NCI-H345 treated with DMSO at 0.1 percent for 48 hours (cell line): ENCODE measurements around the gene TAAR2.
A peak's percentile ranks its signal among the peaks of the same experiment; 100 is the strongest.
"Not testable (repeated sequence)": the region's sequence is repeated elsewhere in the genome, so short reads cannot be mapped to it uniquely, and the experiment has no call there.

Source experiments
- DNase-seq: peaks from one replicate; lab custom pipeline; 2025; ENCODE audit not compliant: unreplicated experiment; lab: John Stamatoyannopoulos, UW

TAAR2 gene, protein sequence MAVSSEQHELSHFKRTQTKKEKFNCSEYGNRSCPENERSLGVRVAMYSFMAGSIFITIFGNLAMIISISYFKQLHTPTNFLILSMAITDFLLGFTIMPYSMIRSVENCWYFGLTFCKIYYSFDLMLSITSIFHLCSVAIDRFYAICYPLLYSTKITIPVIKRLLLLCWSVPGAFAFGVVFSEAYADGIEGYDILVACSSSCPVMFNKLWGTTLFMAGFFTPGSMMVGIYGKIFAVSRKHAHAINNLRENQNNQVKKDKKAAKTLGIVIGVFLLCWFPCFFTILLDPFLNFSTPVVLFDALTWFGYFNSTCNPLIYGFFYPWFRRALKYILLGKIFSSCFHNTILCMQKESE

DNA sequence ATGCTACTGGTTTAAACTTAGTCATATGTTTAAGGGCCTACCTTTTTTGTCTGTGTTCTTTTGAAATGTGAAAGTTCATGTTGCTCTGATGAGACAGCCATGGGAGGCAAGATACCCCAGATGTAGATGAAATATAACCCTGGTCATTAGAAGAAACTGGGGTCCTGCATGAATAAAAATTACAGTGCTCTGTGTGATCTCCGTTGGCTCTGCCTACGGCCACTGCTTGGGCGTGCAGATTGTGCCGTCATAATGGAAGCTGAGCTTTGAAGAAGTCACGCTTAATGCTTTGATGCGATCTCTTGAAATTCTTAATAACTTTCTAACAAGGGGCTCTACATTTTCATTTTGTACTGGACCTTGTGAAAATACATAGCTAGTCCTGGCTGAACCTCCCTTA is at the start of gene TAAR2:
TSS of gene TAAR2 (minus strand) at position 101 of the 400 bp plus-strand sequence. CDS start at position 101, 0 bp downstream.
- DNase-seq = no peak

DNA sequence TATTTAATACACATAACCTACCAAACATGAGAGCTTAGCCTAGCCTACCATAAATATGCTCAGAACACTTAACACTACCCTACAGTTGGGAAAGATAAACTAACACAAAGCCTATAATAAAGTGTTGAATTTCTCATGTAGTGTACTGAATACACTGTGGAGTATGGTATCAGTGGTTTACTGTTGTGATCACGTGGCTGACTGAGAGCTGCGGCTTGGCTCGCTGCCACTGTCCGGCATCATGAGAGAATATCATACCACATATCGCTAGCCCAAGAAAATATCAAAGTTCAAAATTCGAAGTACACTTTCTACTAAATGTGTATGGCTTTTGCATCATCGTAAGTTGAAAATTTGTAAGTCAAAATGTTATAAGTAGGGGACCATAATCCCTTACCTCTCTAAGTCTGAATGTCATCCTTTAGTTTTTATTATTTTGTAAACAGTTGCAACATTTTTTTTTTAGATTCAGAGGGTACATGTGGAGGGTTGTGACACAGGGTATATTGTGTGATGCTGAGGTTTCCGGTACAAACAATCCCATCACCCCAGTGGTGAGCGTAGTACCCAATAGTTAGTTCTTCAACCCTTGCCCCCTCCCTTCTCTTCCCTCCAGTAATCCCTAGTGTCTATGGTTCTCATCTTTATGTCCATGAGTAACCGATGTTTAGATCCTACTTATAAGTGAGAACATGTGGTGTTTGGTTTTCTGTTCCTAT is 49.5 kb upstream of the TAAR2 start:
- DNase-seq = no peak

DNA sequence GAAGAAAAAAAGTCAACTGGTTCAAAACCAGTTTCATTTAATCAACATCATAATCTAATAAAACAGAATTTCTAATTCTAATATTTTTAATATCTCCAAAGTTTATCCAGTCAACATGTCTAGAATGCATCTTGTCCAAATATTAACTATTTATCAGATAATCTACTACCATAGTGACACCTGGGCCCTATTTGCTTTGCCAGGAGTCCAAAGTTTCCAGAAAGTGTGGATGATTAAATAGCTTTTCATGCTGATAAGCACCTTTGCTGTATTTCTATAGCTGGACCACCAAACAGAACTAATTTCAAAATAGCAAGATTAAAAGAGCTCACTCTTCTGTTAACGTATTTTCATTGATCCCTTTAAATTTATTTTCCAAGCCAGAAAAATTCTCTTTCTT is 47.2 kb upstream of the TAAR2 start:
- no peak for DNase-seq

DNA sequence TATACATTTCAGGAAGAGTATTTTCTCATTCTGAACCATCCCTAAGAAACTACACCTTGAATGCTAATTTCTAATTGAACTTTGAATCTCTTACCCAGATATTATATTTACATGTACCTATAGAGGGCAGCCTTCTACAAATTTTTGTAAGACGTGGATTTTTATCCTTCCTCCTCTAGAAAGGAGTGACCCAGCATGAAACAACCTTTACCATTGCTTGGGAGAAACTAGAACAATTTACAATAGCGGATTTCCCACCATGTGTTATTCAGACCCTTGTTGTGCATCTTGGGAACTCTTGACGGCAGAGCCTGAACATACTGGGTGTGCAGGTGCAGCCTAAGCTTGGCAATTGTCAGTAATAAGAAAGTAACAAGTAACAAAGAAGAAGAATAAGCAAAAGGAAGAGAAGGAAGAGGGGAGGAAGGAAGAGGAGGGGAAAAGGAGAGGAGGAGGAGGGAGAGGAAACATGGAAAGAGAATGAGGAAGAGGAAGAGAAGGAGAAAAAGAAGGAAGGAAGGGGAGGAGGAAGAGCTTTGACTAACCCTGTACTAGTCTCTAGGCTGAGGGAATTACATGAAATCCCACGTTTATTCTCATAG is 45.7 kb upstream of the TAAR2 start:
- peak; percentile 13 for DNase-seq

DNA sequence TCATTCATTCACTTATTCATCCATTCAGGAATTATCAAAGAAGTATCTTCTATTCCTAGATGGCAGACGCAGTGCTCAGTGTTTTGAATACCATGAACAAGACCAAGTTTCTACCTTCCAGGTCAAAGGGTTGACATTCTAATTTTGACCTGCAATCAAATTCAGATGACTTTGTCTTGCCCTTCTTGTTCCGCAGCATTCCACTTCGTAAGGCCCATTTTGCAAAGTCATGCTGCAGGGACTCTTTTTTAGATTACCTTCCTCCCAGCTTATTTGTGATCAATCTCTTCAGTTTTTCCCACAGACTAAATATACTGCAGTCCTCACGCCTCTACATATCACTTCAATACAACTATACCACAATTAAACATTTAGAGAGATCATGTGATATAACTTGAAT is 42.0 kb upstream of the TAAR2 start:
- DNase-seq = no peak

DNA sequence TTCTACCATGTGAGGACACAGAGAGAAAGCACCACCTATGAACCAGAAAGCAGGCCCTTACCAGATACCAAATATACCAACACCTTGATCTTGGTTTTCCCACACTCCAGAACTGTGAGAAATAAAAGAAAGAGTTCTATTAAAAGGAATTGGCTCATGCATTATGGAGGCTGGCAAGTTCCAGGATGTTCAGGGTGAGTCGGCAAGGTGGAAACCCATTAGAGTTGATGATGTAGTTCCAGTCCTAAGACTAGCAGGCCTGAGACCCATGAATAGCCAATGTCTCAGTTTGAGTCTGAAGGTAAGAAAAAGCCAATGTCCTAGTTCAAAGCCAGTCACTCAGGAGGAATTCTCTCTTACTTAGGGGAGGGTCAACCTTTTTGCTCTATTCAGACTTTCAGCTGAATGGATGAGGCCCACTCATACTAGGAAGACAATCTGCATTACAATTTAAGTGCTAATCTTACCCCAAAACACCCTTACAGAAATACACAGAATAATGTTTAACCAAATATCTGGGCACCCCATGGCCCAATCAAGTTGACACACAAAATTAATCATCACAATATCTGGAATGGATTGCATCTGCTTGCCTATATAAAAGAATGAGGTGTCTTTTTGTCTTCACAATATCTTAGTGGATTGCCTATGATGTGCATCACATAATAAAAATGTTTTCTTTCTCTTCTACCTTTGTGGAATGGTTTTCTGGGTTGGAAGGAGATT is 40.4 kb upstream of the TAAR2 start:
- DNase-seq = no peak

DNA sequence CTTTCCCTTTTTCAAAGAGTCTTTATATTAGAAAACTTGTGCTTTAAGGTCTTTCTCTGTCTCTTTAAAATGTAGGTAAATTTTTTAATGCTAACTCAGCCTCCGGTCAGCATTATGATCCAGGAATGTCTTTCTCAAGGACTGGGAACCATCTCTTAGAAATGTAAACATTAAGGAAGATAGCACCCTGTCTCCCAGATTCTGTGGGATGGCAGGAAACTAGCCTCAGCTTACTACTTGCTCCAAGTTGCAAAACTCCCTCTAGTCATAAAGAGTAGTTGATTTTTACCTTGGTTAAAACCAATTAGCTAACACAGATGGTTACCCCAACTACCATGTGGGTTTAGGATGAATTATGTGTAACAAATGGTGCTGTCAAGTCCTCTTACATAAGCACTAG is 39.6 kb upstream of the TAAR2 start:
- DNase-seq = no peak

DNA sequence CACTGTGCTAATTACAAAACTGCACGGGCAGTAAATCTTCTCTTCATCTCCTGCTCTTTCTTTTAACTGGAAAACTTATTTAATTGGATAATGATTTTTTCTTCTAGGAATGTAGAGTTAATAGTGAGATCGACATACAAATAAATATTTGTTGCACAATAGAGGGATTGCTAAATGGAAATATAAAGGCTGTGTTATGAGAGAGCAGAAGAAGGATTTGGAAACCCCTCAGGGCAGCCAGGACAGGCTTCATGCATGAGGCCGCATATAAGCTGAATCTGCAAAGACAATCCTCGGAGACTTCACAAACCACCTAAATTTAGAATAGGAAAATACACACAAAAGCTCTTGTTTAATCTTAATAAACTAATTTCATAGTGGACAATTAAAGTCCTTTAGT is 37.8 kb upstream of the TAAR2 start:
- DNase-seq = no peak

DNA sequence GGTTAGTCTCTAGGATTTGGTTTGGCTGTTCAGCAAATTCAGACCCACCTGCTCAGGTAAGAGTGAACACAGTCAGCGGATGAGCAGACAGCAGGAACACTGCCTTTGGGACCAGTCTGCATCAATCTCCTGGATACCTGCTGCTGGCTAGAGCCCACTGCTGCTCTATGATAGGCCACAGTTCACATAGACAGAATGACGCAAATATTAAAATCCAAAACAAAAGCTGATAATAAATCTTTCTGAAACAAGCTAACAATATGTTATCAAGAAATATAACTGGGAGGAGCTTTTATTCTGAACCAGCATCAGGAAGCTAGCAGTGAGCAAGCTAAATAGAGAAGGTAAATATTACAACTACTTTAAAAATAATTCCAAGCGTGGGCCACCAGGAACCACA is 35.0 kb upstream of the TAAR2 start, which contains the start of gene TAAR1:
TSS of gene TAAR1 (minus strand) at position 101 of the 400 bp plus-strand sequence. CDS start 13,179 bp downstream, outside the sequence.
- DNase-seq = no peak

DNA sequence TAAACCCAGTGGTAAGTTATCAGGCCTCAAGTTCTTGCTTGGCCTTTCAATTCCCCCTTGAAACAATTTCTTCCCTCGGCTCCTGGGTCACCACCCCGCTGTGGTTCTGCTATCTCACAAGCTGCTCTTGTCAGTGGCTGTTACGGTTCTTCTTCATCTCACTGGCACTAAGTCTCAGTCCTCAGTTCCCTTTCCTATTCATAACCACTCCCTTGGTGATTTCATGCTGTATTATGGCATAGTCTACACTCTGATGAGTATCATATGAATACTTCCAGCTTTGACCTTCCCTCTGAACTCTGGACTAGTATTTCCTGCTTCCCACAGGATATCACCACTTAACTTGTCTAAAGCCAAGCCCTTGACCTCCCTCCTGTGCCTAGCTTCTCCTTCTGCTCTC is 27.0 kb upstream of the TAAR2 start:
- no peak for DNase-seq

DNA sequence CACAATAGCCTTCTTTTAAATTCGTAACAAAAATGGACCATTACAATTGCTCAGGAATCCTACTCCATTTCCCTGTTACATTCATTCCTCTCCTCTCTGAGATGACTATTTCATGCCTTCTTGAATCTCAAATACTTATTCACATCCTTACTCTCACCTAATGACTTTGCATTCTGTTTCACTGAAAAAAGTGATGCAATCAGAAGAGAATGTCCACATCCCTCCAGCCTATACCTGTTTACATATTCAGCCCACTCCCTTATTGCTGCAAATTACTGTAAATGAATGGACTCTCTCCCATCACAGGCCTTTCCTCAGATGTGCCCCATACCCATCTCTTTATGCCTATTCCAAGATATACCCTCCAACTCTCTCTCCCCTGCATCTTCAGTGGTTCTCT is 26.4 kb upstream of the TAAR2 start:
- no peak for DNase-seq

DNA sequence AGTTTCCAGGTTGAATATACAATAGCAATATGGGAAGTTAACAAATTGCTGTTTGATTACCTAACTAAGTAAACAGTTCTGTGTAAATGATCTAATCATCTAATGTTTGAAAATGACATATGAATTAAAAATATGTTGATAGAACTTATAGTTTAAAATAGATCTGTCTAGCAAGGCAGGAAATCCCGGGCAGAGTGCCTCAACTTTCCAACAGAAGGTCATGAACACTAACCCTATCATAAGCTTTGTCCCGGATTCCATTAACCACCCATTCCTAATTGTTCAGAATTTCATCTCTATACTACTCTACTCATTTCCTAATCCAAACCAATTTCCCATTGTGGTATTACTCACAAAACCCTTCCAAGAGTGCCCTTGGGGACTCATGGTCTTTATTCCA is 24.8 kb upstream of the TAAR2 start:
- DNase-seq = no peak

DNA sequence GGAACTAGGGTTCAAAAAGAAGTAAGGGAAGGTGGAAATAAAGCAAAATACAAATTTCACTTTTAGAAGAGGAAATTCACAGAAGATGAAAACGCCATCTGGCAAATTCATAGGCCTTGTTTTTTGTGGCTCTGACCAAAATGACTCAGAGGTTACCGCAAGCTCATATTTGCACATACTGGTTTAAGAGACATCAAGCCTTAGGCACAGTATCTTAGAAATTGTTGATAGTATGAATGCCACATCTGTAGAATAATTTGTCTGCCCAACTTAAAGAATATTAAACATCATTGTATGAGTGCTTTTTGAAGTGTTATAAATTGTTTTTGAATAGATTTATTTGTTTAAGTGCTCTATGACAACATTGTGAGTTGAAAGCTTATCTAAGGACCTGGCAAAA is 24.3 kb upstream of the TAAR2 start:
- no peak for DNase-seq

DNA sequence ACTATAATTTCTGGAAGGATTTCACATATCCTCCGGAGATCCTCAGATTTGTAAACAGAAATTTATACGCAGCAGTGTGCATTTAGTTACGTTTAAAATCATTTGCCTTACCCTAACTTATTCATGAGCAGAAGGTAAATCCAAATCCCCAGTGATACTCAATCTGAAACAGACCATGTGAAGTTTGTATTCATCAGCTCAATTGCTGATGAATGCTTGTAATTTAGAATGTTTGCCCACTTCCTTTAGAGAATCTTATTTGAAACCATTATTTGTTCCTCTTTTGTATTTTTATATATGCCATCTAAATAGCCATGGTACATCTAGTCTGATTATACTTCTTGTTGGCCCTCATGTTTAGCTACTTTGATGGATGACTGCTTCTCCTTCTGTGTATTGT is 19.5 kb upstream of the TAAR2 start:
- DNase-seq = no peak

DNA sequence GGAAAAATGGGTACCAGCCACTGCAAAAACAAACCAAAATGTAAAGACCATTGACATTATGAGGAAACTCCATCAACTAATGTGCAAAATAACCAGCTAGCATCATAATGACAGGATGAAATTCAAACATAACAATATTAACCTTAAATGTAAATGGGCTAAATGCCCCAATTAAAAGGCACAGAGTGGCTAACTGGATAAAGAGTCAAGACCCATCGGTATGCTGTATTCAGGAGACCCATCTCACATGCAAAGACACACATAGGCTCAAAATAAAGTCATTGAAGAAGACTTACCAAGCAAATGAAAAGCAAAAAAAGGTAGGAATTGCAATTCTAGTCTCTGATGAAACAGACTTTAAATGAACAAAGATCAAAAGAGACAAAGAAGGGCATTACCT is 13.1 kb upstream of the TAAR2 start:
- not testable (repeated sequence) for DNase-seq

DNA sequence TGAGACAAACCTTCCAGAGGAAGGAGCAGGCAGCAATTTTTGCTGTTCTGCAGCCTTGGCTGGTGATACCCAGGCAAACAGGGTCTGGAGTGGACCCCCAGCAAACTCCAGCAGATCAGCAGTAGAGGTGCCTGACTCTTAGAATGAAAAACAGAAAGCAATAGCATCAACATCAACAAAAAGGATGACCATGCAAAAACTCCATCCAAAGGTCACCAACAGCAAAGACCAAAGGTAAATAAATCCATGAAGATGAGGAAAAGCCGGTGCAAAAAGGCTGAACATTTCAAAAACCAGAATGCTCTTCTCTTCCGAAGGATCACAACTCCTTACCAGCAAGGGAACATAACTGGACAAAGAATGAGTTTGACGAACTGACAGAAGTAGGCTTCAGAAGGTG is 11.8 kb upstream of the TAAR2 start:
- DNase-seq = not testable (repeated sequence)

DNA sequence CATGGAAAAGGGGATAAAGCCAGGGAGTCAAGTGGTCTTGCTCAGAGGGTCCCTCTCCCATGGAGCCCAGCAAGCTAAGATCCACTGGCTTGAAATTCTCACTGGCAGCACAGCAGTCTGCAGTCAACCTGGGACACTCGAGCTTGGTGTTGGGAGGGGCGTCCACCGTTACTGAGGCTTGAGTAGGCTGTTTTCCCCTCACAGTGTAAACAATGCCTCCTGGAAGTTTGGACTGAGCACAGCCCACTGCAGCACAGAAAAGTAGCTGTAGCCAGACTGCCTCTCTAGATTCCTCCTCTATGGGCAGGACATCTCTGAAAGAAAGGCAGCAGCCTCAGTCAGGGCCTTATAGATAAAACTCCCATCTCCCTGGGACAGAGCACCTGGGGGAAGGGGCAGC is 11.2 kb upstream of the TAAR2 start:
- not testable (repeated sequence) for DNase-seq

DNA sequence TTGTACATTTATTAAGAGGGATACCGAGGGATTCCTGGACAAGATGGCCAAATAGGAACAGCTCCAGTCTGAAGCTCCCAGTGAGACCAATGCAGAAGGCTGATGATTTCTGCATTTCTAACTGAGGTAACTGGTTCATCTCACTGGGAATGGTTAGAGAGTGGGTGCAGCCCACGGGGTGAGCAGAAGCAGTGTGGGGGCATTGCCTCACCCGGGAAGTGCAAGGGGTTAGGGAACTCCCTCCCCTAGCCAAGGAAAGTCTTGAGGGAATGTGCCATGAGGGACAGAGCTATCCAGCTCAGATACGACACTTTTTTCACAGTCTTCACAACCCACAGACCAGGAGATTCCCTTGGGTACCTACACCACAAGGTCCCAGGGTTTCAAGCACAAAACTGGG is 10.7 kb upstream of the TAAR2 start:
- no peak for DNase-seq

DNA sequence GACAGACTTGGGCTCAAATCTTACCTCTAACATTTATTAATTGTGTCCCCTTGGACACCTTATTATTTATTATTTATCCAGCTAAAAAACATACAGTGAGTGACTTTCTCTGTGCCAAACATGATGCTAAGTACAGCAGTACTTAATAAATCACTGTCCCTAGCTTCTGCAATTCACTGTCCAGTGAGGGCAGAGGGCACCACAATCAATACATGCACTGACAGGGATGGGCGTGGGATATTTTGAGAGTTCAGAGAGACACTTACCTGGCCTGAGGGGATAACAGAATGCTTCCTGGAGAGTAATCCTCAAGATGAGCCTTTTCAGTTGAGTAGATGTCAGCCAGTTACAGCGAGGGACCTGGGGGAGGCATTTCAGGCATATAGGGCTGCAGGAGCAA is 9.3 kb upstream of the TAAR2 start:
- DNase-seq = no peak

DNA sequence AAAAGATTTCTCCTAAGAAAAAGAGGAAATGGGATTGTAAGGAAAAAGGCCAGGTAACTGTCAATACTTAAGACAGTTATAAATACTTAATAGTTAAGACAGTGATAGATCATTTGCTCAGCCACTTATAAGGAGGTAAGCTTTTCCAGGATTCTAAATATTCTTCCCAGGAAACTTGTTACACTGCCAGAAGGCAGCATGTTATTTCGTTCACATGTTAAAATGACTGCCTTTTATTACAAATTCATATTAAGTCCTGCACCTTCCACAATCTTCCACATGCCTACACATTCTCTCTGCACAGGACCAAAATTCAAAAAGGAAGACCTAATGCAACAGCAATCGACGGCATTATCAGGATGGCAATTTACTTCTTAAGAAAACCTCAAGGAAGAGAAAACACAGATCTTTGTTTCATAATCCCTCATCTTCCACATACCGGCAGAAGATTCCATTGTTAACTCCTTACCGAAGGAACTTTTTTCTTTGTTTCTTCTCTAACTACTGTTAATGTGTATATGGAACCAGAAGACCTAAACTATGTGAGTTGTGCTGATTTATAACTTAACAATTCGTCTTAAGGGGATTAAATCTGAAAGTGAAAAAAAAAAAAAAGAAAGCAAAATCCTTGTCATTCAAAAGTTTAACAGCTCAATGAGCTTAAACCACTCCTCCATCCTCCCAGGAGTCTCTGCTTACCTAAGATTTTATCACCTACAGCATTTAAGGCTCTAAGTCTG is 799 bp downstream of the TAAR2 start:
- no peak for DNase-seq

DNA sequence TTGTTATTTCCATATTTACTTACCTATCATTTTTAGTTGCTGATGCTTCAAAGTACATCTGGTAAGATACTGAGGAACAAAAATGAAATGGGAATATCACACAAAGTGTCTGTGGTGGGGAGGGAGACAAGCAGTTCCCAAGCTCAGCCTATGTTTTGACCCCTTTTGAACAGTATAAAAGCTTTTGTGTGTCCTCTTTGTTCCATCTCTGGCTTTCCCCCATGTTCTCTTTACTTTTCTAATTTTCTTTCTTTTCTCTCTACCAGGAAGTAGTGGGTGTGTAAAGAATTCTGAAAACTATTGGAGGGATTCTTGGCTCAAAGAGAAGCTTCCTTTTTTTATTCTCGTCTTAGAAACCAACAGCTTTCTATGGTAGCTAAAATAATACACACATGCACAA is 7.4 kb downstream of the TAAR2 start:
- DNase-seq = no peak
